Stimulated activated memory B cell treated with anti-CD40 and anti-IgM and Interleukin-4, amounts not matched to agents 10 μg/mL and 1 μg/mL and 100 μg/mL, for 72 hours (primary cell): ENCODE results near the gene SLC2A4.

Experiments used
- ATAC-seq: fragments of 150-1000 bp; cut with Tn5 transposase; 2 replicates; pipeline ENCODE4 v1.10.0; 2021
- H3K27ac Mint-ChIP-seq: one replicate; pipeline ENCODE4 v1.8.0; 2022; ENCODE audit warnings: mild to moderate bottlenecking, mixed read lengths
- H3K27me3 Mint-ChIP-seq: one replicate; pipeline ENCODE4 v1.8.0; 2022; ENCODE audit warnings: mixed read lengths
- H3K36me3 Mint-ChIP-seq: one replicate; pipeline ENCODE4 v1.8.0; 2022; ENCODE audit warnings: mixed read lengths
- H3K4me1 Mint-ChIP-seq: one replicate; pipeline ENCODE4 v1.8.0; 2022; ENCODE audit warnings: mixed read lengths
- H3K4me3 Mint-ChIP-seq: one replicate; pipeline ENCODE4 v1.8.0; 2022; ENCODE audit warnings: mild to moderate bottlenecking, moderate library complexity, mixed read lengths
- H3K9me3 Mint-ChIP-seq: one replicate; pipeline ENCODE4 v1.8.0; 2022; ENCODE audit warnings: mixed read lengths

Gene SLC2A4

GRCh38 chr17:7282752-7283321 is 1.3 kb downstream of the SLC2A4 start:
- H3K27me3 Mint-ChIP-seq: peaks cover 55% of the 10 kb centered on the region
- H3K27ac Mint-ChIP-seq: no peak overlapping the region
- H3K4me1 Mint-ChIP-seq: peaks cover 39% of the 10 kb centered on the region
- no peaks in the 10 kb centered on the region for H3K36me3 Mint-ChIP-seq
- H3K4me3 Mint-ChIP-seq: no peak overlapping the region
- ATAC-seq: no peak
- no peaks in the 10 kb centered on the region for H3K9me3 Mint-ChIP-seq

- Mint-ChIP-seq H3K4me1 (peaks cover 39% of the 10 kb centered on the region), H3K36me3 (no peaks in the 10 kb centered on the region), H3K27me3 (peaks cover 63% of the 10 kb centered on the region), H3K4me3 (no peak overlapping the region), H3K27ac (no peak overlapping the region), H3K9me3 (no peaks in the 10 kb centered on the region)
- no peak for ATAC-seq
Measured at GRCh38 chr17:7283471-7284216, 2.1 kb downstream of the SLC2A4 start.

DNA sequence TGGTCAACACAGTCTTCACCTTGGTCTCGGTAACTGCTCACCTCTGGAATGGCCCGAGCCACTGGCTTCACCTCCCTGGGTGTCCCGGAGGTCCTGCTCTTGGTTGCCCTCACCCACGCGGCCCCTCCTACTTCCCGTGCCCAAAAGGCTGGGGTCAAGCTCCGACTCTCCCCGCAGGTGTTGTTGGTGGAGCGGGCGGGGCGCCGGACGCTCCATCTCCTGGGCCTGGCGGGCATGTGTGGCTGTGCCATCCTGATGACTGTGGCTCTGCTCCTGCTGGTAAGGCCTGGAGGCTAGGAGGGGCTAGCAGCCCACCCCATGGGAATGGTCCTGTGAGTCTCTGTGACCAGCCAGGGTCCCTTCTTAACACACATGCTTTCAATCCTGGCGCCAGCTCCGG is 3.4 kb downstream of the SLC2A4 start:
- Mint-ChIP-seq H3K4me3 (no peak overlapping the region), H3K9me3 (no peaks in the 10 kb centered on the region), H3K27me3 (peaks cover 68% of the 10 kb centered on the region), H3K4me1 (peaks cover 38% of the 10 kb centered on the region), H3K27ac (no peak overlapping the region), H3K36me3 (no peaks in the 10 kb centered on the region)
- ATAC-seq: no peak

DNA sequence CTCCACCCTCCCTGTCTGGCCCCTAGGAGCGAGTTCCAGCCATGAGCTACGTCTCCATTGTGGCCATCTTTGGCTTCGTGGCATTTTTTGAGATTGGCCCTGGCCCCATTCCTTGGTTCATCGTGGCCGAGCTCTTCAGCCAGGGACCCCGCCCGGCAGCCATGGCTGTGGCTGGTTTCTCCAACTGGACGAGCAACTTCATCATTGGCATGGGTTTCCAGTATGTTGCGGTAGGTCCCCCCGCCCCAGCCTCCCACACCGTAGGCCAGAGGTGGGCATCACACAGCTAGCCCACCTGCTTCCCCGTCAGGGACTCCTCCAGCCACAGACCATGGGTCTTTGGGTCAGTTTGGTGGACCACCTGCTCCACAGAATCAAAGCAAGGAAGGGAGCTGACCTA is 4.2 kb downstream of the SLC2A4 start:
- Mint-ChIP-seq H3K9me3 (no peaks in the 10 kb centered on the region), H3K27ac (no peak overlapping the region), H3K4me1 (peaks cover 30% of the 10 kb centered on the region), H3K36me3 (no peaks in the 10 kb centered on the region), H3K27me3 (peaks cover 75% of the 10 kb centered on the region), H3K4me3 (no peak overlapping the region)
- ATAC-seq: no peak

DNA sequence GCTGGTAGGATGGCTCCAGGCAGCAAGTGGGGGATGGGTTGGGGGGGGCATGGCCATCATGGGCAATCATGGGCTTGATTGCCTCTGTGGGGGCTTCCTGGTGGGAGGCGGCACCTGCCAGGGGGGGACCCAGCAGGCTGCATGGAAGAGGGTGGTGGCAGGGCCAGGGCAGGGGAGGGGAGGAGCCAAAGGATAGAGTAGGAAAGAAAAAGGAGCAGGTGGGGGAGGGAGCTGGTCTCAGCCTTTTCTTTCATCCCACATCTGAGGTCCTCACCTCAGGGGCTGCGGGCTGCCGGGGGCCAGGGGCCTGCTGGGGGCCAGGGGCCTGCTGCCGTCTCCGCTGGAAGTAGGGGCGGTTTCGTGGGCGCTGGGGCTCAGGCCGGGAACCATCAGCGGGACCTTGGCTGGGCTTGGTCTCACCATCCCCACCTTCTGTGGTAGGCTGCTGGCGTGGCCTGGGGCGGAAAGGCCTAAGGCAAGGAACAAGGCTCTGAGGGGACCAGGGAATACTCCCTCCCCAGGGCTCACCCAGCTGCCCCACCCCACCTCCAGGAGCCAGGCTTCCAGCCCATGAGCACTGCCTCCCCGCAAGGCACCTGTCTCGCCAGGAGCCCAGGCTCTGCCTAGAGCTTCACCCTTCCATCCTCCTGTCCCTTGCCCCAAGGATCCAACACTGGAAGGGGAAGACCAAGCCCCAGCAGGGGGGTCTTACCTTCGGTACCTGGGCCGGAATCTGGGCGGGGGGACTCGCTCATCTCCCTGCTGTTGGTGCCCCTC is 7.9 kb downstream of the SLC2A4 start:
- ATAC-seq: no peak
- H3K27me3 Mint-ChIP-seq: peaks cover 76% of the 10 kb centered on the region
- H3K9me3 Mint-ChIP-seq: no peaks in the 10 kb centered on the region
- no peaks in the 10 kb centered on the region for H3K36me3 Mint-ChIP-seq
- H3K4me1 Mint-ChIP-seq: no peaks in the 10 kb centered on the region
- H3K27ac Mint-ChIP-seq: no peak overlapping the region
- H3K4me3 Mint-ChIP-seq: no peak overlapping the region

- no peak for ATAC-seq
- Mint-ChIP-seq H3K36me3 (no peaks in the 10 kb centered on the region), H3K9me3 (no peaks in the 10 kb centered on the region), H3K27me3 (peaks cover 76% of the 10 kb centered on the region), H3K4me3 (no peak overlapping the region), H3K4me1 (peaks cover 5% of the 10 kb centered on the region), H3K27ac (no peak overlapping the region)
Measured at GRCh38 chr17:7290166-7290565, 8.6 kb downstream of the SLC2A4 start.

DNA sequence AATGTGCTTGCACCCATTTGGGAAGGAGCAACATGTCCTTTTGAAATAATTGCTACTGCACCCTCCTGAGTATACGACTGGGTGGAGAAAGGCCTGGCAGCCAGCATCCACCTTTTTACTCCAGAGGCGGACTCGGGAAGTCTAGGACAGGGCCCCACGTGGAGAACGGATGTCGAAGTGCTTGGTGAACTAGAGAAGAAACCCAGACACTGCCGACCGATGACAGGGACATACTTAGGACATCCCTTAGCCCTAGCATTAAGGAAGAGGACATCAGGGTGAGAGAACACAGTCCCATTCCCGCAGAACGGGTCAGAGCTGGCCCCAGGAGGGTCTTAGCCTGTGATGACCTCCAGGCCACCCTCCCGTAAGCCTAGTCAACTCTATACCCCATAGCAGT is 9.2 kb downstream of the SLC2A4 start:
- Mint-ChIP-seq H3K27ac (no peak overlapping the region), H3K27me3 (peaks cover 78% of the 10 kb centered on the region), H3K4me3 (no peak overlapping the region), H3K36me3 (no peaks in the 10 kb centered on the region), H3K4me1 (peaks cover 10% of the 10 kb centered on the region), H3K9me3 (no peaks in the 10 kb centered on the region)
- no peak for ATAC-seq

GRCh38 chr17:7292194-7292593 is 10.7 kb downstream of the SLC2A4 start:
- Mint-ChIP-seq H3K27me3 (peaks cover 80% of the 10 kb centered on the region), H3K4me3 (no peak overlapping the region), H3K4me1 (peaks cover 23% of the 10 kb centered on the region), H3K27ac (no peak overlapping the region), H3K36me3 (no peaks in the 10 kb centered on the region), H3K9me3 (no peaks in the 10 kb centered on the region)
- ATAC-seq: no peak

DNA sequence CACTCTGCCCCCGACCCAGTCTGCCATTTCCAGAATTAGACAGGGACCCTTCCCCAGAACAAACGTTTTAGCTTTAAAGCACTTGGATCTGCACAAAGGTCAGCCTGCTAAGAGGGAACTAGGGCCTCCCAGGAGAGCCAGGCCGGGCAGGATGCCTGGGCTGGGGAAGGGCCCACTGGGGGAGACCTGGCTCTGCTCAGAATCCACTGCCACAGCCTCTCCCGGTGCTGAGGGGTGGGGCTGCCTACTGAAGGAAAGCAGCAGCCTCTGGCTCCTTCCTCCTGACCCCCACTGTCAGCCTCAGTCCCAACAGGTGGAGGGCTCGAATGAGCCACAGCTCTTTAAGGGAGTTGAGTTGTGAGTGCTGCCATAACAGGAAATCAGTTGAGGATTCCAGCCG is 11.2 kb downstream of the SLC2A4 start:
- H3K27ac Mint-ChIP-seq: no peak overlapping the region
- H3K9me3 Mint-ChIP-seq: no peaks in the 10 kb centered on the region
- peaks cover 23% of the 10 kb centered on the region for H3K4me1 Mint-ChIP-seq
- peaks cover 74% of the 10 kb centered on the region for H3K27me3 Mint-ChIP-seq
- H3K4me3 Mint-ChIP-seq: no peak overlapping the region
- no peaks in the 10 kb centered on the region for H3K36me3 Mint-ChIP-seq
- no peak for ATAC-seq

GRCh38 chr17:7293159-7293558 is 11.6 kb downstream of the SLC2A4 start:
- Mint-ChIP-seq H3K4me3 (peak overlapping the region; percentile 10), H3K9me3 (no peaks in the 10 kb centered on the region), H3K4me1 (peaks cover 23% of the 10 kb centered on the region), H3K36me3 (no peaks in the 10 kb centered on the region), H3K27ac (no peak overlapping the region), H3K27me3 (peaks cover 70% of the 10 kb centered on the region)
- no peak for ATAC-seq

DNA sequence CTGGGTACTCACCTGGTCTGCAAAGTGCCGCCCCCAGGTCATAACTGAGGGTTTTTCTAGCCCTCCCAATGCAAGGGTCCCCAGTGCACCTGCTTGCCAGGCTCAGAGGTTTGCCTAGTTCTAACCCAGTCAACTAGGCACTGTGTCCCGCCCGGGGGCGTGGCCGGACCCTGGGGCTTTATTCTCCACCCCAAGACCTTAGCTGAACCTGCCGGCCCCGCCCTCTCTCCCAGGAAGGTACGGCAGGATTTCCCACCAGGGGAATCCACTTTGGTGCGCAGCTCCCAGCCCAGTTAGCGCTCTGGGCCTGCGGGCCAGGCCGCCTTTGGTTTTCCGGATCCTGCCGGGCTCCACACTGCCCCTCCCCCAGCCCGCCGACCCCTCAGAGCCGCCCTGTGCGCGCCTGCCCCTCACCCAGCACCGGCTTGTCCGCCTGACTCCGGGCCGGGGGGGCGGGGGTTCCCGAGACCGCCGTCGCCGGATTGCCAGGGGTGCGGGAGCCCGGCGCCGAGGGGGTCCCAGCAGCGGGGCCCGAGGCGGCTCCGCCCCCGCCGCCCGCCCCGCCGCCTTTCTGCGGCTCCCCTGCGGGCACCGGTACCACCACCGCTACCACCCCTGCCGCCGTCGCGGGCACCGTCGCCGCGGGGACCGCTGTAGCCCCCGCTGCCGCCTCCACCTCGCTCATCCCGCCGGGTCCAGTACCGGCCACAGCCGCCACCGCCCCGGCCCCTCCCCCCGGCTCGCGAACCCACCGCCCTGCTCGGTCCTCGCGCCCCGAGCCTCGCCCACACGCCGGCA is 12.5 kb downstream of the SLC2A4 start:
- no peaks in the 10 kb centered on the region for H3K36me3 Mint-ChIP-seq
- peak; percentile 3 for ATAC-seq
- peaks cover 64% of the 10 kb centered on the region for H3K27me3 Mint-ChIP-seq
- no peaks in the 10 kb centered on the region for H3K9me3 Mint-ChIP-seq
- peaks cover 23% of the 10 kb centered on the region for H3K4me1 Mint-ChIP-seq
- no peak overlapping the region for H3K4me3 Mint-ChIP-seq
- H3K27ac Mint-ChIP-seq: no peak overlapping the region

GRCh38 chr17:7294614-7295153 is 13.2 kb downstream of the SLC2A4 start, which contains the start of gene YBX2:
YBX2 (minus strand) TSS chr17:7294639; CDS start chr17:7294500, 139 bp downstream.
- peak within 1 kb of the TSS; percentile 82 for H3K4me3 Mint-ChIP-seq
- peaks cover 63% of the 10 kb centered on the region for H3K27me3 Mint-ChIP-seq
- H3K4me1 Mint-ChIP-seq: peaks cover 23% of the 10 kb centered on the region
- peak; percentile 79 for ATAC-seq
- H3K9me3 Mint-ChIP-seq: no peaks in the 10 kb centered on the region
- no peaks in the 10 kb centered on the region for H3K36me3 Mint-ChIP-seq
- peak within 1 kb of the TSS; percentile 44 for H3K27ac Mint-ChIP-seq

GRCh38 chr17:7295230-7296180 is 14.0 kb downstream of the SLC2A4 start:
- no peaks in the 10 kb centered on the region for H3K36me3 Mint-ChIP-seq
- peaks cover 55% of the 10 kb centered on the region for H3K27me3 Mint-ChIP-seq
- peak overlapping the region; percentile 44 for H3K27ac Mint-ChIP-seq
- no peak for ATAC-seq
- peaks cover 23% of the 10 kb centered on the region for H3K4me1 Mint-ChIP-seq
- peak overlapping the region; percentile 82 for H3K4me3 Mint-ChIP-seq
- no peaks in the 10 kb centered on the region for H3K9me3 Mint-ChIP-seq
